GM12874 (cell line): Measurements from ENCODE around the gene PRPF8.

Source experiments
- CTCF ChIP-seq: IDR thresholded peaks from 2 replicates; pipeline ENCODE4 v1.5.1; 2011; ENCODE audit warnings: low read depth, mild to moderate bottlenecking, control low read depth, low read length, moderate library complexity; ENCODE audit not compliant: insufficient read depth

PRPF8 gene

DNA sequence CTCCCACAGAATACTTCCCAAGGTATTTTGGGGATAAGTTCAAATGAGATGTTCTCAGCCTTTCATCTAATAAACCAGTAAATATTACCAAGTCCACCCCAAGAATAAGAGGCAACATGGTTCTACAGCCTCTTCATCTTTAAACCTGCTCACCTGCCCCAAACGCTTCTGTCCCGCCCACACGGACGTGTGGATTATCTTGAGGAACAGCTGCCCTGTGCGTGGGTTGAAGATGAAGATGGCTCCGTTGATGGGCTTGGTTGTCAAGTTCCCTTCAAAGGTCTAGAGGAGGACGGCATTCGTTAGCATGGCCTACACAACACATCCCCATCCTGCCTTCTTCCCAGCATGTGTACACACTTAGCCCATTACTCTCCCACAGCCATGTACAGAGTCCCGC is 26.6 kb downstream of the PRPF8 start:
- no peak for TF ChIP-seq CTCF

- no peak for TF ChIP-seq CTCF
Observed at GRCh38 chr17:1653735-1654134, 30.9 kb downstream of the PRPF8 start.

GRCh38 chr17:1651559-1651844 is 33.2 kb downstream of the PRPF8 start:
- no peak for TF ChIP-seq CTCF

DNA sequence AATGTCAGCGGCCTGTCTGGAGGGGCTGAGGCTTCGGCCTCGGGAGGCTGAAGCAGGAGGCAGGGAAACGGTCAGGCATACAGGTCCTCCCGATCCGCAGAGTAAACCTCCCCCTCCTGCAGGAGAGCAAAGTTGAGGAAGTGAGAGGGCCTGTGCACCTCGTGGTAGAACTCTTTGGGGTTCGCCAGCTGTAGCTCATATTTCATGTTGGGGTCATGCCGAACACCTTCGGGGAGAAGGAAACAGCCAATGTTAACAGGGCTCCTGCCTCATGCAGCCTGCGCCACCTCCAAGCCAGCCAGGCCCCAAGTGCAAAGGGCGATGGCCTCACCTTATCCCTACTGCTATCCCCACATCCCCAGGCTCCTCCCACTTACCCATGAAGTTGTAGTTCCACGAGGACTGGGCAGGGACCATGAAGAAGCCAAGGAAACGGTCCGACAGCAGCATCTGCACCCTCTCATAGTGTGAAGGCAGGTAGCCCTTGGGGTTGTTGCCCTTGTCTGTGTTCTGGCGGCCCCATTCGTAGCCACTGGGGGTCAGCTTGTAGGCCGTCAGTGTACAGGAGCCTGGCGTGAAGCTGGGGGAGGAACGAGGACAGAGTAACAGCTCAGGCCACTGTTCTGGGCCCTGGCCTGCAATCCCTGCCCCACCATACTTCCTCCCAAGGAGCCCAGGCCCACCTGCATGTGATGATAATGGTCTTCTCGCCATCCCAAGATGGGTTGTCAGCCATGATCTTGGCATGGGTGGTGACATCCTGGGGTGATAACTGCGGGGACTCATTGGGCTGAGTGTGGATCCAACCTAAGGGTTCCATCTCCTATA is 33.7 kb downstream of the PRPF8 start:
- TF ChIP-seq CTCF = no peak

- TF ChIP-seq CTCF = no peak
Observed at GRCh38 chr17:1649844-1650501, 34.7 kb downstream of the PRPF8 start, which contains the start of gene RILP. RILP (minus strand) TSS chr17:1649866; CDS start chr17:1649804, 62 bp downstream.

DNA sequence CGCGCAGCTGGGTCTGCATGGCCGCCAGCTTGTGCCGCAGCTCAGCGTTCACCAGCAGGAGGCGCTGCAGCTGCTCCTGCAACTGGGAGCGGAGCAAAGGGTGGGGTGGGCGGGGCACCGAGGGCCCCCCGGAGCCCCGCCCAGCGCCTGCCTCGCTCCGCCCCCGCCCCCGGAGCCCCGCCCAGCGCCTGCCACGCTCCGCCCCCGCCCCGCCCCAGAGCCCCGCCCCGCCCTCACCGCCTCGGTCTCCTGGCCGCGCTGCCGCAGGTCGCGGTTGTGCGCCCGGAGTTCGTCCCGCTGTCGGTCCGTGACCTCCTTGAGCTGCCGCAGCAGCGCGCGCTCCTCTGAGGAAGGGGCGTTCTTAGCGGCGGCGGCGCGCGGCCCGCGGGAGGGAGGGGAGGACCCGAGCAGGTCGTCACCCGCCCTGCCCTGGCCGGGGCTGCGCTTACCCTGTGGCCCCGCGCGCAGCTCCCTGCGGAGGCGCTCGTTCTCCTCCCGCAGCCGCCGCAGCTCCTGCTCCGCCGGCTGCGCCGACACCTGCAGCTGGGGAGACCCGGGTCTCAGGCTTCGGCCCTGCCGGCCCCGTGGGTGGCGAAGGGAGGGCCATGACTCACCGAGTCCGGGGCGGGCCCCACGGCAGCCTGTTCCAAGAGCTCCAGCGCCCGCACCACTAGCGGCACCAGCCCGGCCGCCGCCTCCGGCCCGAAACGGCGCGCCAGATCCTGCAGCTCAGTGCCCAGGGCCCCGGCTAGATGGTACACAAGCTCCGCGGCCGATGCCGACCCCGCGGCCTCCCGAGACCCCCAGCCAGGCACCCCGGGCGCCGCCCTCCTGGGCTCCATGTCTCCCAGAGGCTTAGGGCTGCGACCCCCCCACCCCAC is 35.5 kb downstream of the PRPF8 start:
- TF ChIP-seq CTCF = peak; percentile 98
